NCI-H524 treated with DMSO at 0.1 percent for 48 hours (cell line): ENCODE measurements around the gene ALKBH1.
"Not testable (repeated sequence)": the region's sequence is repeated elsewhere in the genome, so short reads cannot be mapped to it uniquely, and the experiment has no call there.

Source experiments
- DNase-seq: peaks from one replicate; lab custom pipeline; 2025; lab: John Stamatoyannopoulos, UW

The ALKBH1 gene, protein sequence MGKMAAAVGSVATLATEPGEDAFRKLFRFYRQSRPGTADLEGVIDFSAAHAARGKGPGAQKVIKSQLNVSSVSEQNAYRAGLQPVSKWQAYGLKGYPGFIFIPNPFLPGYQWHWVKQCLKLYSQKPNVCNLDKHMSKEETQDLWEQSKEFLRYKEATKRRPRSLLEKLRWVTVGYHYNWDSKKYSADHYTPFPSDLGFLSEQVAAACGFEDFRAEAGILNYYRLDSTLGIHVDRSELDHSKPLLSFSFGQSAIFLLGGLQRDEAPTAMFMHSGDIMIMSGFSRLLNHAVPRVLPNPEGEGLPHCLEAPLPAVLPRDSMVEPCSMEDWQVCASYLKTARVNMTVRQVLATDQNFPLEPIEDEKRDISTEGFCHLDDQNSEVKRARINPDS

DNA sequence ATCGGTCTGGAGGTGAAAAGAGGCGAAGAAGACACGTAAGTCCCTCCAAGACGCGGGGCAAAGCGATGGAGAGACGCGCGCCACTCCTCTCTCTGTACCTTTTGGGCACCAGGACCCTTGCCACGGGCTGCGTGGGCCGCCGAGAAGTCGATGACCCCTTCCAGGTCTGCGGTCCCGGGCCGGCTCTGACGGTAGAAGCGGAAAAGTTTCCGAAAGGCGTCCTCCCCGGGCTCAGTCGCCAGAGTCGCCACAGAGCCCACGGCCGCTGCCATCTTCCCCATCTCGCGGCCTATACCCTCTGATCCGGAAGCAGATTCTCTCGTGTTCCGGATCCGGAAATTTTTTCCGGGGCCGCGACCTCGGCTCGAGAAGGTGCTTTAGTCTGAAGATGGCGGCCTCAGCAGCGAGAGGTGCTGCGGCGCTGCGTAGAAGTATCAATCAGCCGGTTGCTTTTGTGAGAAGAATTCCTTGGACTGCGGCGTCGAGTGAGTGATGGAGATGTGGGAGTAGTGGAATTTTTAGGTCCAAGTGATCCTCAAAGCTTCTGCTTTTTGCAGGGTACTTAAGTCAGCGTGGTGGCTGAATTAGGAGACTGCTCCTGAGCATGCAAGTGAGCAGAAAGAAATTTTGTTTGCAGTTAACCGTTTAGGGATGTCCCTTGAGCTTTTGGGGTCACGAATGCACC lies at the start of gene ALKBH1, which contains the start of gene SLIRP:
Gene ALKBH1 (minus strand): TSS at position 300 of the 685 bp plus-strand sequence. CDS start 19 bp downstream, at position 281.
Gene SLIRP (plus strand): TSS at position 380 of the 685 bp plus-strand sequence. CDS start 9 bp downstream, at position 389.
- DNase-seq: peak; percentile 65

DNA sequence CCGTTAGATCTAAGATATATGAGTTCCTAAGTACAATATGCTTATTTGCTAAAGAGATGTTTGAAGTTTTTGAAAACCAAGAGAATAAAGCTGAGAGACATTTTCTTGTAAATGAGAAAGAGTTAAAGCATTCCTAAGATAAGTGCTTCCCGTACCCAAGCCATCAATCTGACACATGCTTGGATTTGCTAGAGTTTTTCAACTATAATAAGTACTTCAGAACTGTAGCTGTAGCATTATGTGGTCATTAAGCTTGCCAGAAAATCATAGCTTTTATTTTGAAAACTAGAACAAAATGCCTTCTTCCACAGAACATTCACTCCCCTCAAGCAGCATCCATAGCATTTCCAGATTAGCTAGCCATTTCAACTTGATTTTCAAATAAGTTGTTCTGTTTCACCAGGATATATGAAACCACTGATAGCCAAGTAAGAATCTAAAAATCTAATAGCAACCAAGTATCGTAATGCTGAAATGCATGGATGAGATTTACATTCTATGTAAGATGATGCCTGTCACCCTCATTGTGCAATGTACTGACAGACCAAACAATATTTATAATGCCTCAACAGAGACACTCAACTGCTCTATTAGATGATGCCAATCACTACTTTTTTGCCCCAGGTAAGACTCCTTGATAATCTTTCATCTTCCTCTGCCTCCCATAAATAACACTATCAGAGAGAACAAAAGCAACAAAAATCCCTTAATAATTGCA lies 45.1 kb upstream of the ALKBH1 start:
- no peak for DNase-seq

DNA sequence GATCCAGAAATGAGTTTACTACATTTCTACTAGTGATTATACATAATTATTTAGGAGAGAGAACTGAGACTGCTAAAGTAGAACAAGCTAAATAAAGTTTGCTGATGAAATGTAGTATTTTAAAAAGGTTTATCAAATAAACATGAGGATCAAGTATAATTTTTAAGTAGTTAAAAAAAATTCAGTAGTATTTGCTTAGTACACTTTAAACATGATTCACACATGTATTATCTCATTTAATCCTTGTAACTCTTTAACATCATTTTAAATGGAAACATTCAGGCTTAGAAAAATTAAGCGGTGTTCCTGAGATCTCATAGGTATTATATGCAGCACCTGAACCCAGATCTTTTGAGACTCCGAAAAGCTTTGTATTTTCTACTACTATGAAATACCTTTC lies 44.4 kb upstream of the ALKBH1 start:
- DNase-seq: no peak

DNA sequence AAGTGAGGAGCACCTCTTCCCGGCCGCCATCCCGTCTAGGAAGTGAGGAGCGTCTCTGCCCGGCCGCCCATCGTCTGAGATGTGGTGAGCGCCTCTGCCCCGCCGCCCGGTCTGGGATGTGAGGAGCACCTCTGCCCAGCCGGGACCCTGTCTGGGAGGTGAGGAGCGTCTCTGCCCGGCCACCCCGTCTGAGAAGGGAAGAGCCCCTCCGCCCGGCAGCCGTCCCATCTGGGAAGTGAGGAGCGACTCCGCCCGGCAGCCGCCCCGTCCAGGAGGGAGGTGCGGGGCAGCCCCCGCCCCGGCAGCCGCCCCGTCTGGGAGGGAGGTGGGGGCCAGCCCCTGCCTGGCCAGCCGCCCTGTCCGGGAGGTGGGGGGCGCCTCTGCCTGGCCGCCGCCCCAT lies 39.6 kb upstream of the ALKBH1 start:
- not testable (repeated sequence) for DNase-seq

DNA sequence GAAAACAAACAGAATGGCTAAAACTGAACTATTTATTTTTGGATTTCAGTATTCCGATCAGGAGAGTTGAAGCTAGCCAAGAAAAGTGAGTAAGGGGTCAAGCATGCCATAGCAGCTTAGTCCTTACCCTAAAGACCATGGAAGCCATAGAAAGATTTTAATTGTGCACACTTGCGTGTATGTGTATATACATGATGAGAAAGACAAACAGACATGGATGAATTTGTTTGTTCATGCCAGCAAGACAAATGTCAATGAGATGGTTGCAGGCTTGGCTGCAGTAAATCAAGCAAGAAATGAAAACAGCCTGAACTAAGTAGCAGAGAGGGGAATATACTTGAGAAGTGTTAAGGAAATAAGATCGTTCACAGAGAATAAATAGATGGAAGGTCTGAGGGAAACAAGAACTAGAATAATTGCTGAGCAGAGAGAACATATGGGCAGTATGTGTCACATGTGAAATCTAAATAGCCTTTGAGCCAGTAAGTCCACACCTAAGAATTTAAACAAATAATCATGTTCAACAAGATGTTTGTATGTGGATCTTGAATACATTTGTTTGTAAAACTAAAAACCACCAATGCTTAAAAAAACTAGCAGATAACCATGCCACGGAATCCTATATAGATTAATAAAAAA lies 38.4 kb upstream of the ALKBH1 start:
- no peak for DNase-seq

DNA sequence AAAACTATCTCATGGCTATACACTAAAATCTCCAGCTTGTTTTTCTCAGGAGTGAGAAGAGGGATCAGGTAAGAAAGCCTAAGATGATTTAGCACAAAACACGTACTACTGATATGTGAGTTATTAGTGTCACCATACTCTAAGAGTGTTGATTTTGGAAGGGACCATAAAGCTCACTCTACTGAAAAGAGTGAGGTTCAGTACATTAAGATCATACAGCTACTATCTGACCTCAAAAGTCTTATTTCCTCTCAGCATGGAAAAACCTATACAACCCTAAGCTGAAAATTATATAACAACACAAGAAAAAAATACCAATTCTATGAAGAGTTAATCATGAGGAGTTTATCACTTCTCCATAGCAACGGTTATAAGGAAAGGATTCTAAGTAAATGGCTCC lies 33.6 kb upstream of the ALKBH1 start:
- no peak for DNase-seq

DNA sequence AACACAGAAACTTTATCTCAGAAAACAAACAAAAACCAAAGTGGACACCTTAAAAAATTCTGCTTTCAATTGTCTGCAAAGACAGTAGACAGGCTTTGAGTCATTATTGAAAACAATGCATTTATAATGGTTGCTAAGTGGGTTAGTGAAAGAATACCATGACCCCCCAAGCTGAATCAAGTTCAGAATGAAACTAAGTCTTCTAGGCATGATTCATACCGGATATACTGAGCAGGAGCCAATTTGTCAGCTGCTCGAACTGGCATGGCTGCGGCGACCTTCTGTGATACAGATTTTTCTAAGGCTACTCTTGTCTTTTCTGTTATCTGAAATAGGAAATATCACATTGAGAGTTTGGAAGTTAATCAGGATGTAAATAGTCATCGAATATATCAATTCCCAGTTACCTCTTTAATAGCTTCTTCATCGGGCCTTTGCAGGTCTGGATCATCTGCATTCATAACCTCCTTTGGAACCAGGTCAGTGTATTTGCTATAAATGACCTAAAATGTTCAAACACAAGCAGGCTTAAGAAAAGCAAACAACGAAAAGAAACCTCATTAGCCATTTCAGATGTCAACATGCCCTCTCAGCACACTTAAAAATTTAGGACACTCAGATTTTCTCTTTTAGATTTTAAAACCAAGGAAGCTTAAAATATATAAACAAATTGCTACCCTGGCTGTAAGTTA lies 30.9 kb upstream of the ALKBH1 start:
- DNase-seq: no peak

DNA sequence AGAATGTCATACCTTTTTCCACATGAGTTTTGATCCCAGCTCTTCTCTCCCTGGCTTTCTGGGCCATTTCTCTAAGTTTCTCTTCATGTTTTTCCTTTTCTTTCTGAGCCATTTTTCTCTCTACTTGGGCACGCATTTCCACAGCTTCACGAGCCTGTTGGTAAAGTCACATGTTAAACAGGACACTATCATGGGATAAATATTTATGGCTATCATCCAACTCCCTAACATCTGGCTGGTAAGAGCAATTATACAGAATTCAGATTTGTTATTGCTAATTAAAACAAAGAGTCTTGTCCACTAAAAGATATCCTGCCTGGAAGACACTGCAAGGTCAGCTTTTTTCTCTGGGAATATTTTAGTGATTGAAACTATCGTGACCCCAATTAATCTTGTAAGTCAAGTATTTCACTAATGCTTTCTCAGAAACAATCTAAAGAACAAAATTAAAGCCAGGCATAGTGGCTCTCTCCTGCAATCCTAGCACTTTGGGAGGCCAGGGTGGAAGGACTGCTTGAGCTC lies 23.2 kb upstream of the ALKBH1 start:
- DNase-seq: no peak

DNA sequence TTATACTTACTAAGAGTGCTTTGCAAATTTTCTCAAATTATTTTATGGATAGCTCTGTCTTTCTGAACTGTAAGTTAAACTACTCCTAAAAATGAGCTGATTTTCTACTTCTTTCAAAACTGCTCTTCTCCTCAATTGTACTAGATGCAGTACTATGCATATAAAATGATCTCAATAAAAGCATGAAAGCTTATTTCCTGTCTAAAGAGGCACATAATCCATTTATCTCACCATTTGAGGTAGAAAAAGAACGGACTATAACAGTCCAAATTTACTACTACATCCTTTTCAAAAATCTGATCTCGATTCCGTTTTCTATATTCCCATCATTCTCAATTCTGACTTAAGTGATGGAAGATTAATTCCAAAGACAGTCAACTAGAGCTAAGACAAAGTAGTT lies 14.5 kb upstream of the ALKBH1 start:
- no peak for DNase-seq

DNA sequence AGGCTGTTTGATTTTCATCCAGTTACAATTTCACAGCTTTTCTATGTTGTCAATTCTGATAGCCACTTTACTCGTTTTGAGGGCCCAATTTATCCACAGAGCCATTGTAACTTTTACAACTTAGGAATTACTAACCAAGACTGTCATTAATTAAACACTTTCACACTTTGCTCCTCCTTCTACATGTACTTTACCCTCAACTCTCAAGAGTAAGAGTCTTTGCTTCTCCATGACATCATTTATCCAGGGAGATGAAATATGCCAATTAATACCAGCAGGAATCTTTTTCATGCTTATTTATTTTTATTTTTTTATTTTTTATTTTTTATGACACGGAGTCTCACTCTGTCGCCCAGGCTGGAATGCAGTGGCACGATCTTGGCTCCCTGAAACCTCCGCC lies 13.6 kb upstream of the ALKBH1 start:
- no peak for DNase-seq

DNA sequence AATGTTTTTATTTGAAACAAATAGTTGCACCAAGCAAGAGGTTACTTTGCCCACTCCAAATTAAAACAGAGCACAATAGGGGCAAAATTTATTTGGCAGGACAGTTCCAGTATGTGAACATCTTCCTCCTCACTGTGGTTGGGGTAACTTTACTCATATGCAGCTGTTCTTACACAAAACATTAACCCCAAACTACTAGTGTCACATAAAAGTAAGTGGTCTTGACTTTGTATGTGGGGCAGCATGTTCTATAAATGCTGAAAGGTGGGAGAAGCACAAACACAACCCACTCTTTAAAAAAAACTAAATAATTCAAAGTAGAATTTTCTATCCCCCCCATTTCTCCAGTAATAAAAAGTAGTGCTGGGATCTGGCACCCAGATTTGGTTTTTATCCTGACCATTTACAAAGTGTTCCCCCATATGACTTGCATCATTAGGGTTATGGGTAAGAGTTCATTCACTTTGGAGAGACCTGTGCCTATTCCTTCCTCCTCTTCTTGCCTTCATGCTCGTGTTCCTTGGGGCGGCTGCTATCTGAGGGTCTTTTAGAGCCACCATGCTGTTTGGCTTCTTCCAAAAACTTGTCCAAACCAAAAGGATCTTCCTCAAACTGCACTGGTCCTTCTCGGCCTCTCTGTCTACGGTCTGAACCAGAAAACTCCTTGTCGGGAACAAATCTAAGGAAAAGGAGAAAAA lies 9.9 kb upstream of the ALKBH1 start:
- DNase-seq: no peak

DNA sequence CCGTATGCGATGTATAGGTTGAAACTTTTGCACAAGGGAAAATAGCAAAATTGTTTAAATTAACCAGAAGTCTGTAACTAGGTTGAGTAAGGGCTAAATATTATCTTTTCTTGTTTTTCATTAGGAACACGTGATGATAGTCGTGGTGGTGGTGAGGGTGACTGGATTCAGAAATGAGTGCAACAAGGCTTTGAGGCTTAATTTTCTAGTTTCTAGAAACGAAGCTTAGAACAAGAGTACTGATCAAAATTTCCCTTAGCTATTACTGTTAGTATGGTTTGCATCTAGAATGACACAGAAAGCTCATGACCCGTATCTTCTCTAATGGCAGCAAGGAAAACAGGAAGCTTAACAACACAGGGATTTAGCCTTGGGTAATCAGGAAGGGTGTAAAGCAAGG lies 7.1 kb upstream of the ALKBH1 start:
- DNase-seq: no peak

DNA sequence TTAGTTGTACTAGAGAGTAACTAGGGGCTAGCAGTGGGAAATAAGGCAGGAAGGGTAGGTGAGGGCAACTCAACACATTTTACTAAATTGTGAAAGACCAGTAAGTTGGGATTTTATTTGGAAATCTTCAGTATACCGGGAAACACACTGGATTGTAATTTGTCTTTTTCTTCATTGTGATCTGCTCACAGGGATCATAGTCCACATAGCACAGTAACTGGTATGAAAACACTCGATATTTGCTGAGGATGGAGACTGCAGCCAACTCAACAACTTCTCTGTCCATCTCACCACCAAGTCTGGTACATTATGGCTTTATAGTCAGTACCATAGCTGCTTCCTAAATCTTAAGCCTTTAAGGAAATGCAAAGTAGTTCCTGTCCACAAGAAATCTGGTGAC lies 2.5 kb upstream of the ALKBH1 start:
- no peak for DNase-seq

DNA sequence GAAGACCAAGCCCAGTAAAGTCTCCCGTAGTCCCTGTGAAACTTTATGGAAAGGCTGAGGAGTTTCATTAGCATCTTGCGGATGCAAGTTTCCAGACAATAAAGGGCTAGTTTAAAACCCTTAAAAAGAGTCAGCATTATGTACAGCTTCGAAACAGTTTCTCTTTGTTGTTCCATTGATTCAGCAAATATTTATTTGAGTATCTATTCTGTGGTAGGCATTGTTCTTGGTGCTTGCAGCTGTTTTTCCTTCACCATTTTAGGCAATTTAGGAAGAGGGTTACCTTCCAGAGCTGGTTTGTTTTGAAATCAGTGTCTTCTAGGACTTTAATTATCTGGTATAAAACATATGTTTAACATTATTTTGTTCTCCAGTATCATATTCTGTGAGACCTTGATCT lies 1.6 kb upstream of the ALKBH1 start:
- DNase-seq: no peak

DNA sequence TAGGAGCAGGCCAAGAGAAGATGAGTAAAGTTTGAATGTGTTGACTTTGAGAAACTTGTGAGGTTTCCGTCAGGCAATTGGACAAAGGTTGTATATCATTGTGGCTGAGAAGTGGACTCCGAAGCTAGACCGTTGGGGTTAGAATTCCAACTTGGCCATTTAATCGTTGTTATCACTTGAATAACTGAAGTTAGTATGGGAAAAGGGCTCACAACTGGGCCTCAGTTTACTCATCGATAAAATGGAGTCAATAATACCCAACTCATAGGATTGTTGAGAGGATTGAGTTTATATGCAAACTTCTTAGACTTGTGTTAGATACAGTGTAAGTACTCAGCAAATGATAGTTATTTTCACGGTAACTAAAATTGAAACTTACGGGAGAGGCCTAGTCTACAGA lies 926 bp upstream of the ALKBH1 start:
- DNase-seq: no peak

DNA sequence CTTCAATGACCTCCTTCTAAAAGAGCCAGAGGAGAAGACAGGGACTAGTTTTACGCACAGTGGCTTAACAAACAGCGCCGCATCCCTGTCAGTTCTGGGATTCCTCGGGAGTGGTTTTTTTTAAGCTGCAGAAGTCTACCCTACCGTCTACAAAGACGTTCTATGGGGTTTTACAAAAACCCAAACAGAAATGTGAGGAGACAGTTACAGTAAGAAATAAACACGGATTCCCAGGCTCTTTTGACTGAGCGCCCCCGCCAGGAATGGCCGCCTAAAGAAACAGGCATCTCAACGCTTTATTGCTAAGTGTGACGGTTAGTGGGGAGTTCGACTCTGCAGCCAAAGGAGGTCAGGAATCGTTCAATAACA lies 484 bp downstream of the ALKBH1 start:
- no peak for DNase-seq

DNA sequence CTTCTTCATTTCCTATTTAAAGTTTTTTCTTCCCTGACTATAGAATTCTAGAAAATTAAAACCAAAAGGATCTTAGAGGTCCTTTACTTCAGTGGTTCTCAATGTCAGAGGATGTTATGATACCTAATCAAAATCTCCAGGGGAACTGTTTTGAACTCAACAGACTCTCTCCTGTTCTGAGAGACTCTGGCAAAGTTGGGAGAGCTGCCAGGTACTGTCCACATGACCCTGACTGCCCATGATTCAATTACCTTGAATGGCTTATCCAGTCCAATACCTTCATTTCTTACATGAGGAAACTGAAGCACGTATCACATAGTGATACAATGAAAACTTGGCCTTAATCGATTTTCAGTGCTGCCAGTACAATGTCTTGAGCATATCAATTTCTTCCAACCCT lies 16.6 kb downstream of the ALKBH1 start:
- no peak for DNase-seq

DNA sequence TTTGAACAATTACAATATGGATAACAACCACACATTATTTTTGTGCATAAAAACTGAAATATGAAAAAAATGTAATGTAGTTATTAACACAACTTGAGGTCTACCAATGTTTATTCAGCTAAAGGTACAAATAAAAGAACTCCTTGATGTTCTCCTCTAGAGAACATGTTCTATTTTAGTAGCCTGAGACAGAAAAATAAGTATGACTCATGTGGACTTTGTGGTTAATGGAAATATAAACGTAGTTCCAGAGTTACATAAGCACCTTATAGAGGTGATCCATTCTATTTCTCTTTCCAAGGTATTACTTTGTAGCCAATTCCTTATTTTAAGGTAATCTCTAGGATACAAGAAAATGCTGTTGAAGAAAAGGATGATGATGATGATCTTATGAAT lies 25.7 kb downstream of the ALKBH1 start:
- no peak for DNase-seq

DNA sequence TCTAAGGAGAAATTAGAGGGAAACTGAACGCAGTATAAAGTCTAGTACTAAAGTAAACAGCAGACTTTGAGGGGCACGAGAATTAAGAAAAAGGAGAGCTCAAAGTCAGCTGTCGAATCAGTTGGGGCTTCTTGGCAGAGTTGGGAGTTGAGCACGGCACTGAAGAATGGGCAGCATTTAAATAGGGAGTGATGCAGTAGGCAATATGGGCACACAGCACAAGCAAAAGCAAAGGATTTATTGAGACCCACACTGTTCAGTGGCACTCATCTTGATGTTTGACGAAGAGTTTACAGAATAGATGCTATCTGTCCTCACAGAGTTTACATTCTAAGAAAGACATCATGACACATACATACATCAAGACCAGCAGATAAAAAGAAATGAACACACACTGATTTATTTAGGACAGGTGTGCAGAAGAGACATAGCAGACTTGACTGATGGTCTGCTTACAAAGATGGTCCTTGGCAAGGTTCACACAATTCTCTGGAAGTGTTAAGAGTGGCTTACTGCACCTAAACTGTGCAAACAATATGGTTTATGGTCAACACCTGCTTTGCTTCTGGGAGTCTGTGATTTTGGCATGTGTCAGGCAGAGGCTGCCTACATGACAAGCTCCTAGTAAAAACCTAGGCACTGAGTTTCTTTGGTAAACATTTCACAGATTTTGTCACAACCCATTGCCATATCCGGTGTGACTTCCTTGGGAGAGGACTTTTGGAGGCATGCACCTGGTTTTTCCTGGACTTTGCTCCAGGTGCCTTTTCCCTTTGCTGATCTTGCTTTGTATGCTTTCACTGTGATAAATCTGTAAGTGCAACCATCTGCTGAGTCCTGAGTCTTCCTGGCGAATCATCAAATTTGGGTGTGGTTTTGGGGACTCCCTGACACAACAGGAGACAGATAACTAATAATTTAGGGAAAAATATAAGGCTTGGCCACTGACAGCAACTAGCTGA lies 26.3 kb downstream of the ALKBH1 start:
- DNase-seq: no peak

DNA sequence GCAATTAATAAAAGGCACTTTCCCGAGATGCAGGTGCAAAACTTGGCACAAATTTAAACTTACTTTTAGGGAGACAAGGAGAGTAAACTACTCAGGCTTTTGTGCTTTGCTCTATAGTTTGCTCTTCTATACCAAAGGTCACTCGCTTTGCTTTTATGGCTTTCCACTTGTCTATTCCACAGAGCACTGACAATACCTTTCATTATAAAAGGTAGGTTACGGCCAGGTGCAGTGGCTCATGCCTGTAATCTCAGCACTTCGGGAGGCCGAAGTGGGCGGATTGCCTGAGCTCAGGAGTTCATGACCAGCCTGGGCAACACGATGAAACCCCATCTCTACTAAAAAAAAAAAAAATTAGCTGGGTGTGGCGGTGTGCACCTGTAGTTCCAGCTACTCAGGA lies 32.9 kb downstream of the ALKBH1 start:
- DNase-seq: no peak
